Liver (tissue), 3 donors: Measurements from ENCODE around the gene CLIC5.

Experiments
- EGR1 ChIP-seq, 2 donors: IDR thresholded peaks; 2 replicates each; pipeline ENCODE4 v1.6.1; 2016 to 2018; ENCODE audit warnings: antibody characterized with exemption in 2 of 2, low read depth in 2 of 2
- FOXA1 ChIP-seq: IDR thresholded peaks from 2 replicates; pipeline ENCODE4 v1.6.1; 2016; ENCODE audit warnings: antibody characterized with exemption
- GABPA ChIP-seq, 2 donors: IDR thresholded peaks in 1 of 2; conservative IDR thresholded peaks in 1 of 2; 2 replicates each; pipeline ENCODE4 v1.6.1; 2016; ENCODE audit warnings: antibody characterized with exemption in 2 of 2, mild to moderate bottlenecking in 1 of 2, moderate library complexity in 1 of 2
- JUND ChIP-seq, 2 donors: IDR thresholded peaks; 2 replicates each; pipeline ENCODE4 v1.6.1; 2016; ENCODE audit warnings: antibody characterized with exemption in 2 of 2
- MAX ChIP-seq: IDR thresholded peaks from 2 replicates; pipeline ENCODE4 v1.6.1; 2016; ENCODE audit warnings: antibody characterized with exemption
- NR2F2 ChIP-seq: IDR thresholded peaks from 2 replicates; pipeline ENCODE4 v1.6.1; 2016; ENCODE audit warnings: antibody characterized with exemption
- RAD21 ChIP-seq, 2 donors: IDR thresholded peaks; 2 replicates each; pipeline ENCODE4 v1.6.1; 2016; ENCODE audit warnings: antibody characterized with exemption in 2 of 2, mild to moderate bottlenecking in 2 of 2
- REST ChIP-seq: IDR thresholded peaks from 2 replicates; pipeline ENCODE4 v1.6.1; 2016; ENCODE audit warnings: antibody characterized with exemption, mild to moderate bottlenecking
- SP1 ChIP-seq: IDR thresholded peaks from 2 replicates; pipeline ENCODE4 v1.6.1; 2018; ENCODE audit warnings: antibody characterized with exemption, mild to moderate bottlenecking
- TAF1 ChIP-seq: conservative IDR thresholded peaks from 2 replicates; pipeline ENCODE4 v1.6.1; 2016; ENCODE audit warnings: antibody characterized with exemption, mild to moderate bottlenecking
- YY1 ChIP-seq: IDR thresholded peaks from 2 replicates; pipeline ENCODE4 v1.6.1; 2016; ENCODE audit warnings: antibody characterized with exemption, mild to moderate bottlenecking
- ZBTB33 ChIP-seq: IDR thresholded peaks from 2 replicates; pipeline ENCODE4 v1.6.1; 2016; ENCODE audit warnings: antibody characterized with exemption
- TF ChIP-seq, protein P1 (sequence below): fragments of 150-350 bp; IDR thresholded peaks from 2 replicates; pipeline ENCODE4 v1.5.1; 2017; ENCODE audit warnings: improper control_type of control experiment, low read depth, low read length; ENCODE audit not compliant: missing input control
- donor health status: healthy.
- donor health status: healthy.

- TF ChIP-seq, protein P1, sequence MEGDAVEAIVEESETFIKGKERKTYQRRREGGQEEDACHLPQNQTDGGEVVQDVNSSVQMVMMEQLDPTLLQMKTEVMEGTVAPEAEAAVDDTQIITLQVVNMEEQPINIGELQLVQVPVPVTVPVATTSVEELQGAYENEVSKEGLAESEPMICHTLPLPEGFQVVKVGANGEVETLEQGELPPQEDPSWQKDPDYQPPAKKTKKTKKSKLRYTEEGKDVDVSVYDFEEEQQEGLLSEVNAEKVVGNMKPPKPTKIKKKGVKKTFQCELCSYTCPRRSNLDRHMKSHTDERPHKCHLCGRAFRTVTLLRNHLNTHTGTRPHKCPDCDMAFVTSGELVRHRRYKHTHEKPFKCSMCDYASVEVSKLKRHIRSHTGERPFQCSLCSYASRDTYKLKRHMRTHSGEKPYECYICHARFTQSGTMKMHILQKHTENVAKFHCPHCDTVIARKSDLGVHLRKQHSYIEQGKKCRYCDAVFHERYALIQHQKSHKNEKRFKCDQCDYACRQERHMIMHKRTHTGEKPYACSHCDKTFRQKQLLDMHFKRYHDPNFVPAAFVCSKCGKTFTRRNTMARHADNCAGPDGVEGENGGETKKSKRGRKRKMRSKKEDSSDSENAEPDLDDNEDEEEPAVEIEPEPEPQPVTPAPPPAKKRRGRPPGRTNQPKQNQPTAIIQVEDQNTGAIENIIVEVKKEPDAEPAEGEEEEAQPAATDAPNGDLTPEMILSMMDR: no peak
- no peak for TF ChIP-seq EGR1 (IDR thresholded peaks at IDR 0.05; ENCODE audit: low read depth in 2 of 2)
- TF ChIP-seq SP1: no peak
- TF ChIP-seq YY1: no peak
- TF ChIP-seq TAF1: no peak
- no peak for TF ChIP-seq GABPA (IDR thresholded peaks at IDR 0.05 in 1 of 2, conservative IDR thresholded peaks at IDR 0.05 in 1 of 2)
- no peak for TF ChIP-seq REST
- no peak for TF ChIP-seq MAX
- TF ChIP-seq ZBTB33: no peak
- no peak for TF ChIP-seq RAD21 (IDR thresholded peaks at IDR 0.05)
- no peak for TF ChIP-seq JUND (IDR thresholded peaks at IDR 0.05)
- TF ChIP-seq NR2F2: no peak
- TF ChIP-seq FOXA1: no peak
Measured at GRCh38 chr6:45902984-45903383, 112.7 kb downstream of the CLIC5 start.
